K562 (cell line): ENCODE results near the gene TEX54. TPM values are rescaled to one million over a fixed set of nuclear protein-coding genes. Genes with fewer than 3 reads are reported as not detected.

ENCODE experiments used
- ARID1B ChIP-seq: fragments of 450-650 bp; IDR thresholded peaks from 2 replicates; pipeline ENCODE4 v1.6.1; 2016; ENCODE audit warnings: antibody characterized with exemption, mild to moderate bottlenecking, inconsistent platforms
- CBX3 ChIP-seq, 2 experiments: IDR thresholded peaks; 1 replicate in 1 of 2; 2 replicates in 1 of 2; pipeline ENCODE4 v1.6.1; 2012; ENCODE audit warnings: inconsistent platforms in 2 of 2, low read length in 2 of 2, borderline replicate concordance in 1 of 2, control low read depth in 1 of 2
- GABPA ChIP-seq: fragments of 200-800 bp; sonication (Bioruptor generic); conservative IDR thresholded peaks from 2 replicates; pipeline ENCODE4 v1.6.1; 2016; ENCODE audit warnings: low read depth, missing genetic modification characterization, missing compliant biosample characterization
- GATAD2A ChIP-seq: fragments of 450-650 bp; IDR thresholded peaks from 2 replicates; pipeline ENCODE4 v1.6.1; 2017
- HNRNPL ChIP-seq: fragments of 200-400 bp; formaldehyde crosslinking; IDR thresholded peaks from 2 replicates; pipeline ENCODE4 v1.6.1; 2017; ENCODE audit warnings: low read depth, mild to moderate bottlenecking, low read length
- KDM1A ChIP-seq, 2 experiments: fragments of 450-650 bp; IDR thresholded peaks; 2 replicates each; pipeline ENCODE4 v1.6.1; 2016; ENCODE audit warnings: mild to moderate bottlenecking in 2 of 2
- MEIS2 ChIP-seq: fragments of 450-650 bp; IDR thresholded peaks from 2 replicates; pipeline ENCODE4 v1.6.1; 2014; ENCODE audit warnings: mild to moderate bottlenecking; ENCODE audit not compliant: partially characterized antibody
- NRF1 ChIP-seq, 2 experiments: fragments of 450-650 bp; IDR thresholded peaks in 1 of 2; conservative IDR thresholded peaks in 1 of 2; 2 replicates each; pipeline ENCODE4 v1.6.1; 2014; ENCODE audit warnings: mild to moderate bottlenecking in 2 of 2
- POLR2AphosphoS2 ChIP-seq: IDR thresholded peaks from 2 replicates; pipeline ENCODE4 v1.6.1; 2012; ENCODE audit warnings: low read length, improper control_type of control experiment
- PYGO2 ChIP-seq: fragments of 450-650 bp; IDR thresholded peaks from 2 replicates; pipeline ENCODE4 v1.6.1; 2016; ENCODE audit warnings: mild to moderate bottlenecking, missing genetic modification characterization, moderate library complexity, missing compliant biosample characterization
- RHOXF2B ChIP-seq: fragments of 250-450 bp; sonication (Bioruptor Pico); conservative IDR thresholded peaks from 2 replicates; pipeline ENCODE4 v1.5.1; 2021
- SAP30 ChIP-seq: fragments of 200-600 bp; sonication (generic); IDR thresholded peaks from 2 replicates; pipeline ENCODE4 v1.6.1; 2012; ENCODE audit warnings: borderline replicate concordance, low read depth, mild to moderate bottlenecking, moderate library complexity, low read length, control low read depth, inconsistent platforms; ENCODE audit not compliant: insufficient read depth, poor library complexity, severe bottlenecking
- SETDB1 ChIP-seq: IDR thresholded peaks from one replicate; pipeline ENCODE4 v1.6.1; 2012; ENCODE audit warnings: low read length, control low read depth, inconsistent platforms
- SMAD2 ChIP-seq: fragments of 150-350 bp; IDR thresholded peaks from 2 replicates; pipeline ENCODE4 v1.6.1; 2014; ENCODE audit warnings: low read depth, mild to moderate bottlenecking, low read length
- SNIP1 ChIP-seq: fragments of 450-650 bp; IDR thresholded peaks from 2 replicates; pipeline ENCODE4 v1.7.1; 2017; ENCODE audit warnings: low read depth, mild to moderate bottlenecking
- SRF ChIP-seq, 2 experiments: fragments of 250-450, 450-650 bp in 1 of 2; sonication (Bioruptor Pico) in 1 of 2; sonication (generic) in 1 of 2; formaldehyde crosslinking; IDR thresholded peaks; 2 replicates each; pipeline versions ENCODE4 v1.5.0 to v1.5.1; 2020 to 2022; ENCODE audit warnings: mild to moderate bottlenecking in 1 of 2, missing genetic modification reagents in 1 of 2
- SRSF1 ChIP-seq: fragments of 200-400 bp; formaldehyde crosslinking; IDR thresholded peaks from 2 replicates; pipeline ENCODE4 v1.6.1; 2017; ENCODE audit warnings: mild to moderate bottlenecking, low read depth, low read length, moderate library complexity
- ZFP1 ChIP-seq: fragments of 450-650 bp; formaldehyde crosslinking; IDR thresholded peaks from 2 replicates; pipeline ENCODE4 v1.4.0; 2020; ENCODE audit warnings: mild to moderate bottlenecking, mixed read lengths
- ZFP30 ChIP-seq: fragments of 250-450 bp; sonication (Bioruptor Pico); IDR thresholded peaks from 2 replicates; pipeline ENCODE4 v1.8.0; 2022; ENCODE audit warnings: moderate library complexity, mild to moderate bottlenecking, inconsistent platforms, borderline replicate concordance
- ZSCAN32 ChIP-seq: fragments of 450-650 bp; formaldehyde crosslinking; IDR thresholded peaks from 2 replicates; pipeline ENCODE4 v1.4.0; 2020; ENCODE audit warnings: mild to moderate bottlenecking, moderate library complexity
- polyA plus RNA-seq, 8 experiments: library from polyadenylated mRNA; depleted of rRNA in 4 of 8; stranded (reverse) in 5 of 8; unstranded in 3 of 8; fragments of >200 nt; fragmentation: Nextera tagmentation in 2 of 8; fragmentation: Illumina TruSeq in 1 of 8; extraction: Ambion mirVana in 2 of 8; extraction: Trizol in 1 of 8; gene quantifications; 2 replicates each; pipeline versions ENCODE4 v1.2.1 to v1.2.3, GENCODE V29; 2011 to 2014; ENCODE audit warnings: inconsistent platforms in 1 of 8, missing spikeins in 1 of 8
- total RNA-seq, 7 experiments: library from RNA; depleted of rRNA in 6 of 7; stranded (reverse); fragments of >200 nt in 6 of 7; fragmentation: Illumina TruSeq in 2 of 7; extraction: Trizol in 2 of 7; gene quantifications; 2 replicates each; pipeline versions ENCODE4 v1.2.1 to v1.2.3, GENCODE V29; 2011 to 2021; ENCODE audit warnings: low replicate concordance in 1 of 7
- TF ChIP-seq, protein P1 (sequence below), 2 experiments: fragments of 450-650 bp; IDR thresholded peaks; 2 replicates each; pipeline ENCODE4 v1.6.1; 2018; ENCODE audit warnings: mild to moderate bottlenecking in 2 of 2, low read depth in 1 of 2; ENCODE audit not compliant: partially characterized antibody in 2 of 2
- TF ChIP-seq, protein P2 (sequence below), 2 experiments: fragments of 450-650 bp in 1 of 2; sonication (generic) in 1 of 2; formaldehyde crosslinking in 1 of 2; IDR thresholded peaks in 1 of 2; conservative IDR thresholded peaks in 1 of 2; 2 replicates each; pipeline versions ENCODE4 v1.6.1 to v1.8.1; 2016 to 2023; ENCODE audit warnings: mild to moderate bottlenecking in 2 of 2, moderate library complexity in 2 of 2, inconsistent platforms in 1 of 2, missing genetic modification reagents in 1 of 2
- TF ChIP-seq, protein P3 (sequence below): fragments of 200-800 bp; sonication (Bioruptor generic); IDR thresholded peaks from 2 replicates; pipeline ENCODE4 v1.6.1; 2017; ENCODE audit warnings: missing genetic modification characterization, missing compliant biosample characterization

The TEX54 gene
- total and polyA plus RNA-seq, 9 of the 15 experiments (the other 6 are each of a cell fraction or from before 2014, with no cell fraction given) = not detected

DNA sequence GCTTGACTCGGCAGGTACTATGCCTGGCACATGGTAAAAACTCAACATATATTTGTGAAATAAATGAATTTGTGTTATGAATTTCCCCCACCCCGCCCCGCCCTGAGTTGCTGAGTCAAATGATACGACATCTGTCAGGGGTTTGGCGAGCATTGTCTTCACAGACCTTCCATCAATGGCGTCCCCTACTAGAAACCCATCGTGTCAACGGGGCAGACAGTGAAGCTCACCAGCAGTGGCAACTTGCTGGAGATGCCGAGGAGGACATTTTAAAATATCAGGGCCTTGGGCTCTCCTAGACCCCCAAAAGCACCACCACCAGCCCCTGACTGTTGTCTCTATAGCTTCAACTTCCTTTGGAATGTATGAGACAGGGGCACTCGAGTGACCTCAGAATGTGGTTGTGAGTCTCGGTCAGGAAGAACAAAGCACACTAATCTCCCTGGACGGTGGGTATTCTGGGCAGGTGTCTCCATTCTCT, 26.6 kb downstream of the TEX54 start (continued):
- TF ChIP-seq, protein P1, sequence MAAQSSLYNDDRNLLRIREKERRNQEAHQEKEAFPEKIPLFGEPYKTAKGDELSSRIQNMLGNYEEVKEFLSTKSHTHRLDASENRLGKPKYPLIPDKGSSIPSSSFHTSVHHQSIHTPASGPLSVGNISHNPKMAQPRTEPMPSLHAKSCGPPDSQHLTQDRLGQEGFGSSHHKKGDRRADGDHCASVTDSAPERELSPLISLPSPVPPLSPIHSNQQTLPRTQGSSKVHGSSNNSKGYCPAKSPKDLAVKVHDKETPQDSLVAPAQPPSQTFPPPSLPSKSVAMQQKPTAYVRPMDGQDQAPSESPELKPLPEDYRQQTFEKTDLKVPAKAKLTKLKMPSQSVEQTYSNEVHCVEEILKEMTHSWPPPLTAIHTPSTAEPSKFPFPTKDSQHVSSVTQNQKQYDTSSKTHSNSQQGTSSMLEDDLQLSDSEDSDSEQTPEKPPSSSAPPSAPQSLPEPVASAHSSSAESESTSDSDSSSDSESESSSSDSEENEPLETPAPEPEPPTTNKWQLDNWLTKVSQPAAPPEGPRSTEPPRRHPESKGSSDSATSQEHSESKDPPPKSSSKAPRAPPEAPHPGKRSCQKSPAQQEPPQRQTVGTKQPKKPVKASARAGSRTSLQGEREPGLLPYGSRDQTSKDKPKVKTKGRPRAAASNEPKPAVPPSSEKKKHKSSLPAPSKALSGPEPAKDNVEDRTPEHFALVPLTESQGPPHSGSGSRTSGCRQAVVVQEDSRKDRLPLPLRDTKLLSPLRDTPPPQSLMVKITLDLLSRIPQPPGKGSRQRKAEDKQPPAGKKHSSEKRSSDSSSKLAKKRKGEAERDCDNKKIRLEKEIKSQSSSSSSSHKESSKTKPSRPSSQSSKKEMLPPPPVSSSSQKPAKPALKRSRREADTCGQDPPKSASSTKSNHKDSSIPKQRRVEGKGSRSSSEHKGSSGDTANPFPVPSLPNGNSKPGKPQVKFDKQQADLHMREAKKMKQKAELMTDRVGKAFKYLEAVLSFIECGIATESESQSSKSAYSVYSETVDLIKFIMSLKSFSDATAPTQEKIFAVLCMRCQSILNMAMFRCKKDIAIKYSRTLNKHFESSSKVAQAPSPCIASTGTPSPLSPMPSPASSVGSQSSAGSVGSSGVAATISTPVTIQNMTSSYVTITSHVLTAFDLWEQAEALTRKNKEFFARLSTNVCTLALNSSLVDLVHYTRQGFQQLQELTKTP (IDR thresholded peaks at IDR 0.05; ENCODE audit: low read depth in 1 of 2, partially characterized antibody in 2 of 2) = peak in 1 of 2 experiments; percentile 11
- TF ChIP-seq SETDB1 (no peak), ZFP1 (no peak), SMAD2 (no peak), GABPA (tag) (no peak), RHOXF2B (CRISPR knock-in tag) (no peak), ZSCAN32 (CRISPR knock-in tag) (no peak), ZFP30 (CRISPR knock-in tag) (no peak), SNIP1 (no peak), ARID1B (no peak), CBX3 (IDR thresholded peaks at IDR 0.05; ENCODE audit: borderline replicate concordance in 1 of 2, low read length in 2 of 2) (no peak), KDM1A (IDR thresholded peaks at IDR 0.05) (peak in 1 of 2 experiments; percentile 35; a peak in 3 of 4 replicates), HNRNPL (no peak), POLR2AphosphoS2 (no peak), NRF1 (conservative IDR thresholded peaks at IDR 0.05 in 1 of 2, IDR thresholded peaks at IDR 0.05 in 1 of 2) (no peak), SRF (CRISPR knock-in tag; IDR thresholded peaks at IDR 0.05) (no peak), SRSF1 (no peak), PYGO2 (tag) (no peak), MEIS2 (no peak), GATAD2A (no peak), SAP30 (peak; percentile 37)
- TF ChIP-seq, protein P2, sequence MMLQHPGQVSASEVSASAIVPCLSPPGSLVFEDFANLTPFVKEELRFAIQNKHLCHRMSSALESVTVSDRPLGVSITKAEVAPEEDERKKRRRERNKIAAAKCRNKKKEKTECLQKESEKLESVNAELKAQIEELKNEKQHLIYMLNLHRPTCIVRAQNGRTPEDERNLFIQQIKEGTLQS (IDR thresholded peaks at IDR 0.05) = no peak
- TF ChIP-seq, protein P2 (CRISPR knock-in tag; conservative IDR thresholded peaks at IDR 0.05) = no peak
- TF ChIP-seq, protein P3, sequence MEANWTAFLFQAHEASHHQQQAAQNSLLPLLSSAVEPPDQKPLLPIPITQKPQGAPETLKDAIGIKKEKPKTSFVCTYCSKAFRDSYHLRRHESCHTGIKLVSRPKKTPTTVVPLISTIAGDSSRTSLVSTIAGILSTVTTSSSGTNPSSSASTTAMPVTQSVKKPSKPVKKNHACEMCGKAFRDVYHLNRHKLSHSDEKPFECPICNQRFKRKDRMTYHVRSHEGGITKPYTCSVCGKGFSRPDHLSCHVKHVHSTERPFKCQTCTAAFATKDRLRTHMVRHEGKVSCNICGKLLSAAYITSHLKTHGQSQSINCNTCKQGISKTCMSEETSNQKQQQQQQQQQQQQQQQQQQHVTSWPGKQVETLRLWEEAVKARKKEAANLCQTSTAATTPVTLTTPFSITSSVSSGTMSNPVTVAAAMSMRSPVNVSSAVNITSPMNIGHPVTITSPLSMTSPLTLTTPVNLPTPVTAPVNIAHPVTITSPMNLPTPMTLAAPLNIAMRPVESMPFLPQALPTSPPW (CRISPR knock-in tag) = 0 out of 2 replicates have a peak, but pooled peaks have one; percentile 9
